Iris pigment epithelial cell (primary cell): ENCODE results near the gene KIF27.
"Not testable (repeated sequence)": the region's sequence is repeated elsewhere in the genome, so short reads cannot be mapped to it uniquely, and the experiment has no call there.

Source experiments
- DNase-seq: peaks from one replicate; pipeline ENCODE4 v3.0.0-alpha.2; 2011; ENCODE audit warnings: low read depth

Gene KIF27

GRCh38 chr9:83932011-83932410 lies 10.8 kb upstream of the KIF27 start:
- DNase-seq, result no peak

GRCh38 chr9:83930881-83931280 lies 9.6 kb upstream of the KIF27 start:
- no peak for DNase-seq

GRCh38 chr9:83927591-83927990 lies 6.4 kb upstream of the KIF27 start:
- no peak for DNase-seq

GRCh38 chr9:83920469-83920926 lies 734 bp downstream of the KIF27 start:
- DNase-seq, result peak; percentile 54

GRCh38 chr9:83919111-83919510 lies 2.1 kb downstream of the KIF27 start:
- DNase-seq, result no peak

GRCh38 chr9:83912194-83912593 lies 9.0 kb downstream of the KIF27 start:
- not testable (repeated sequence) for DNase-seq

- DNase-seq, result no peak
Measured at GRCh38 chr9:83906144-83906543, 15.1 kb downstream of the KIF27 start.

- DNase-seq, result not testable (repeated sequence)
Measured at GRCh38 chr9:83900615-83901014, 20.6 kb downstream of the KIF27 start.

- DNase-seq, result peak; percentile 39
Measured at GRCh38 chr9:83894301-83894700, 26.9 kb downstream of the KIF27 start.

GRCh38 chr9:83886498-83886897 lies 34.7 kb downstream of the KIF27 start:
- not testable (repeated sequence) for DNase-seq

GRCh38 chr9:83885559-83886240 lies 35.5 kb downstream of the KIF27 start:
- peak; percentile 91 for DNase-seq

- DNase-seq, result not testable (repeated sequence)
Measured at GRCh38 chr9:83881687-83882408, 39.4 kb downstream of the KIF27 start.

GRCh38 chr9:83875559-83875958 lies 45.7 kb downstream of the KIF27 start:
- not testable (repeated sequence) for DNase-seq

GRCh38 chr9:83849895-83850294 lies 71.3 kb downstream of the KIF27 start:
- DNase-seq, result not testable (repeated sequence)

GRCh38 chr9:83837070-83837643 lies 84.1 kb downstream of the KIF27 start:
- DNase-seq, result not testable (repeated sequence)

- DNase-seq, result not testable (repeated sequence)
Measured at GRCh38 chr9:83830426-83831071, 90.7 kb downstream of the KIF27 start.

GRCh38 chr9:83824986-83825623 lies 96.1 kb downstream of the KIF27 start:
- DNase-seq, result peak; percentile 61

GRCh38 chr9:83817356-83818278 lies 103.6 kb downstream of the KIF27 start, which contains the start of gene GKAP1:
GKAP1 (minus strand) TSS chr9:83817769; CDS start chr9:83806517, 11,252 bp downstream.
- peak; percentile 53 for DNase-seq

GRCh38 chr9:83817011-83817355 lies 104.2 kb downstream of the KIF27 start:
- not testable (repeated sequence) for DNase-seq

- not testable (repeated sequence) for DNase-seq
Measured at GRCh38 chr9:83815120-83815519, 106.1 kb downstream of the KIF27 start.

GRCh38 chr9:83809213-83809612 lies 112.0 kb downstream of the KIF27 start:
- DNase-seq, result peak; percentile 2
